HepG2 (cell line): Measurements from ENCODE around the gene RNGTT. TPM values are rescaled to one million over a fixed set of nuclear protein-coding genes. Genes with fewer than 3 reads are reported as not detected.

Source experiments
- ATAC-seq: fragments of 200-7000 bp; cut with Tn5 transposase; 3 replicates; pipeline ENCODE4 v1.9.1; 2020; ENCODE audit warnings: mild to moderate bottlenecking, moderate library complexity
- BruUV-seq: library from RNA; stranded (reverse); fragments of 400-500 nt; replicated peaks from 2 replicates; lab custom pipeline; 2021; lab: Mats Ljungman, UMichigan
- CTCF ChIA-PET: fragments of 300-600 bp; formaldehyde crosslinking; extraction: SDS; loops from one replicate; lab custom pipeline; 2021; ENCODE audit warnings: low total read pairs, inconsistent platforms, low intra/inter-chr PET ratio; lab: Yijun Ruan, JAX
- POLR2A ChIA-PET: fragments of 350-600 bp; sonication (Branson Sonifier 250); formaldehyde crosslinking; loops from one replicate; lab custom pipeline; 2020; ENCODE audit warnings: antibody characterized with exemption, inconsistent platforms; lab: Yijun Ruan, JAX
- DNase-seq: peaks from one replicate; pipeline ENCODE4 v3.0.0-alpha.2; 2015; ENCODE audit warnings: low spot score
- FAIRE-seq: peaks from 3 replicates; lab custom pipeline; 2011; peaks lifted over from hg19 to GRCh38; lab: Jason Lieb, UNC
- H2AFZ ChIP-seq: one replicate; pipeline ENCODE4 v1.6.1; 2011; ENCODE audit warnings: low read length, inconsistent platforms
- H3K27ac ChIP-seq: fragments of 300-600 bp; 3 replicates; pipeline ENCODE4 v1.8.0; 2011; ENCODE audit warnings: mixed run types, mild to moderate bottlenecking, mixed read lengths, low read length, inconsistent platforms; ENCODE audit not compliant: insufficient read depth; ENCODE audit errors: extremely low read length
- H3K27me3 ChIP-seq, 2 experiments: fragments of 200-600 bp in 1 of 2; 2 replicates in 1 of 2; 3 replicates in 1 of 2; pipeline versions ENCODE4 v1.6.0 to v1.8.0; 2011; ENCODE audit warnings: low read length in 2 of 2, mild to moderate bottlenecking in 2 of 2, moderate library complexity in 2 of 2, inconsistent platforms in 1 of 2; ENCODE audit not compliant: insufficient read depth in 2 of 2, control insufficient read depth in 1 of 2
- H3K36me3 ChIP-seq, 2 experiments: fragments of 200-600 bp in 1 of 2; replicated peaks in 1 of 2; 2 replicates in 1 of 2; 3 replicates in 1 of 2; pipeline versions ENCODE4 v1.5.1 to v1.8.0; 2011; ENCODE audit warnings: low read length in 2 of 2, inconsistent platforms in 1 of 2; ENCODE audit not compliant: insufficient read depth in 2 of 2, control insufficient read depth in 1 of 2
- H3K4me1 ChIP-seq: 2 replicates; pipeline ENCODE4 v1.5.1; 2012; ENCODE audit warnings: low read length, inconsistent platforms; ENCODE audit not compliant: insufficient read depth
- H3K4me2 ChIP-seq: 2 replicates; pipeline ENCODE4 v1.6.0; 2011; ENCODE audit warnings: low read depth, low read length, inconsistent platforms
- H3K4me3 ChIP-seq, 3 experiments: fragments of 200-600 bp in 1 of 3; sonication (generic), shearing (Covaris generic) in 1 of 3; replicated peaks in 1 of 3; 2 replicates each; pipeline ENCODE4 v1.5.1; 2011 to 2016; ENCODE audit warnings: low read length in 3 of 3, inconsistent platforms in 2 of 3, low read depth in 2 of 3, mild to moderate bottlenecking in 2 of 3, control low read depth in 1 of 3, mixed read lengths in 1 of 3; ENCODE audit not compliant: insufficient read depth in 1 of 3
- H3K79me2 ChIP-seq: one replicate; pipeline ENCODE4 v1.6.1; 2011; ENCODE audit warnings: low read length, inconsistent platforms; ENCODE audit not compliant: insufficient read depth
- H3K9ac ChIP-seq: 2 replicates; pipeline ENCODE4 v1.6.0; 2011; ENCODE audit warnings: mild to moderate bottlenecking, low read depth, low read length, inconsistent platforms; ENCODE audit not compliant: insufficient read depth
- H3K9me3 ChIP-seq: 2 replicates; pipeline ENCODE4 v1.5.1; 2012; ENCODE audit warnings: mild to moderate bottlenecking, low read length
- H4K20me1 ChIP-seq: 2 replicates; pipeline ENCODE4 v1.6.0; 2011; ENCODE audit warnings: inconsistent platforms, mild to moderate bottlenecking, low read length, moderate library complexity; ENCODE audit not compliant: insufficient read depth
- ARID2 ChIP-seq: sonication (generic); formaldehyde crosslinking; IDR thresholded peaks from 2 replicates; pipeline ENCODE4 v1.8.1; 2022; ENCODE audit warnings: mild to moderate bottlenecking, missing genetic modification reagents, borderline replicate concordance
- CREB3 ChIP-seq: sonication (generic); formaldehyde crosslinking; IDR thresholded peaks from 2 replicates; pipeline ENCODE4 v1.5.0; 2020; ENCODE audit warnings: missing genetic modification reagents
- HDAC2 ChIP-seq: sonication (generic); formaldehyde crosslinking; IDR thresholded peaks from 2 replicates; pipeline ENCODE4 v1.4.0; 2020; ENCODE audit warnings: missing genetic modification reagents
- KDM5B ChIP-seq: sonication (generic); formaldehyde crosslinking; IDR thresholded peaks from 2 replicates; pipeline ENCODE4 v1.4.0; 2020; ENCODE audit warnings: missing genetic modification reagents, mild to moderate bottlenecking, borderline replicate concordance
- NFRKB ChIP-seq: fragments of 450-650 bp; IDR thresholded peaks from 2 replicates; pipeline ENCODE4 v1.6.1; 2017
- POLR2AphosphoS5 ChIP-seq: IDR thresholded peaks from 2 replicates; pipeline ENCODE4 v1.6.1; 2012; ENCODE audit warnings: low read depth, low read length
- RARA ChIP-seq: IDR thresholded peaks from 2 replicates; pipeline ENCODE4 v1.6.1; 2016; ENCODE audit warnings: missing genetic modification reagents, missing compliant biosample characterization
- RNF2 ChIP-seq: fragments of 450-650 bp; conservative IDR thresholded peaks from 2 replicates; pipeline ENCODE4 v1.6.1; 2016; ENCODE audit warnings: low read depth
- SAFB2 ChIP-seq: sonication (generic); formaldehyde crosslinking; IDR thresholded peaks from 2 replicates; pipeline ENCODE4 v1.5.1; 2020; ENCODE audit warnings: missing genetic modification reagents, low read depth, mild to moderate bottlenecking, borderline replicate concordance
- SOX13 ChIP-seq, 3 experiments: fragments of 450-650 bp in 1 of 3; sonication (generic) in 1 of 3; formaldehyde crosslinking in 1 of 3; IDR thresholded peaks in 2 of 3; conservative IDR thresholded peaks in 1 of 3; 2 replicates each; pipeline versions ENCODE4 v1.5.0 to v1.6.1; 2016 to 2020; ENCODE audit warnings: antibody characterized with exemption in 1 of 3, mild to moderate bottlenecking in 1 of 3, missing compliant biosample characterization in 1 of 3, missing genetic modification reagents in 1 of 3, moderate library complexity in 1 of 3
- ZNF12 ChIP-seq: sonication (generic); formaldehyde crosslinking; IDR thresholded peaks from 2 replicates; pipeline ENCODE4 v1.5.0; 2020; ENCODE audit warnings: missing genetic modification reagents
- ZNF530 ChIP-seq: sonication (generic); formaldehyde crosslinking; IDR thresholded peaks from 2 replicates; pipeline ENCODE4 v1.5.0; 2020; ENCODE audit warnings: low read depth, mild to moderate bottlenecking, missing genetic modification reagents
- ZNF589 ChIP-seq: sonication (generic); formaldehyde crosslinking; conservative IDR thresholded peaks from 2 replicates; pipeline ENCODE4 v1.8.0; 2022; ENCODE audit warnings: mild to moderate bottlenecking, moderate library complexity, missing genetic modification reagents
- ZNF674 ChIP-seq: sonication (generic); formaldehyde crosslinking; IDR thresholded peaks from 2 replicates; pipeline ENCODE4 v1.5.0; 2020; ENCODE audit warnings: low read depth, mild to moderate bottlenecking, missing genetic modification reagents
- ZNF878 ChIP-seq: sonication (generic); formaldehyde crosslinking; IDR thresholded peaks from 2 replicates; pipeline ENCODE4 v1.8.1; 2023; ENCODE audit warnings: mild to moderate bottlenecking, missing genetic modification reagents, moderate library complexity
- WGBS: methylation state at CpG from one replicate; pipeline ENCODE4 v1.1.6; 2017; ENCODE audit warnings: low lambda C conversion rate; 5-methylcytosine and 5-hydroxymethylcytosine counted together
- in situ Hi-C: cut with HindIII; loops from 2 replicates; pipeline ENCODE4 v1.10.0; 2017; ENCODE audit warnings: low pct_unique_long_range_greater_than_20kb; ENCODE audit not compliant: extremely low pct_ligation_motif_present
- intact Hi-C: fragments of 100-400 bp; cut with micrococcal nuclease; formaldehyde crosslinking; loops from one replicate; pipeline ENCODE4 v1.10.0; 2022; ENCODE audit not compliant: unreplicated experiment
- polyA plus RNA-seq, 8 experiments: library from polyadenylated mRNA; depleted of rRNA in 3 of 8; stranded (reverse) in 7 of 8; unstranded in 1 of 8; fragments of >200 nt; fragmentation: Illumina TruSeq in 4 of 8; extraction: Trizol in 4 of 8; gene quantifications; 2 replicates each; pipeline versions ENCODE4 v1.2.1 to v1.2.3, GENCODE V29; 2011 to 2016; ENCODE audit warnings: low read depth in 4 of 8, missing spikeins in 1 of 8, mixed read lengths in 1 of 8; ENCODE audit not compliant: insufficient read depth in 1 of 8
- total RNA-seq, 5 experiments: library from RNA; depleted of rRNA; stranded (reverse); fragments of >200 nt; fragmentation: Illumina TruSeq; extraction: Trizol; gene quantifications; 2 replicates each; pipeline ENCODE4 v1.2.3, GENCODE V29; 2016; ENCODE audit warnings: low read depth in 1 of 5
- TF ChIP-seq, protein P1 (sequence below): sonication (generic); formaldehyde crosslinking; IDR thresholded peaks from 2 replicates; pipeline ENCODE4 v1.4.0; 2020; ENCODE audit warnings: mild to moderate bottlenecking, low read depth, missing genetic modification reagents
- TF ChIP-seq, protein P2 (sequence below): sonication (generic); formaldehyde crosslinking; IDR thresholded peaks from 2 replicates; pipeline ENCODE4 v1.4.0; 2020; ENCODE audit warnings: missing genetic modification reagents

Gene RNGTT
- total and polyA plus RNA-seq, 2 of the 13 experiments (the other 11 are each of a cell fraction or from before 2014, with no cell fraction given), result 6.0 to 22.6 TPM

DNA sequence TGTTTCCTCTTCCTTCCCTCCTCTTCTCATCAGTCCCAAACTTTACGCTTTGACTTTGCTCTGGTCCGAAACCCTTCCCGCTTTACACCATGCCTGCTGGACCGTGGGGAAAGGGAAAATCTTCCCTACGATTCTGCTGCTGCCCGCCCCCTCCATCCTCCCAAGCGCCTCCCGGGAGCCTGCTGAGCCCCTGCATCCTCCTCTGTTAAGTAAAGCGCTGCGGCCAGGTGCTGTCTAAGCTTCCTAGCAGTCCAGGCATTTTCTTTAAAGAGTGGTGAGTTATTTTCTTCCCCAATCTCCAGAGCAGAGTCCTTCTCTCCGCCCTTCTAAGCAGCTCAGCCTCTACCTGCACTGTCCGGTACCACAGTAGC lies 376.3 kb downstream of the RNGTT start (continued):
- TF ChIP-seq RARA (CRISPR knock-in tag), result no peak
- no peak for TF ChIP-seq ZNF530 (CRISPR knock-in tag)
- no peak for TF ChIP-seq NFRKB
- TF ChIP-seq KDM5B (CRISPR knock-in tag), result no peak
- TF ChIP-seq ZNF878, result no peak
- no peak for TF ChIP-seq ZNF12
- TF ChIP-seq HDAC2 (CRISPR knock-in tag), result no peak

DNA sequence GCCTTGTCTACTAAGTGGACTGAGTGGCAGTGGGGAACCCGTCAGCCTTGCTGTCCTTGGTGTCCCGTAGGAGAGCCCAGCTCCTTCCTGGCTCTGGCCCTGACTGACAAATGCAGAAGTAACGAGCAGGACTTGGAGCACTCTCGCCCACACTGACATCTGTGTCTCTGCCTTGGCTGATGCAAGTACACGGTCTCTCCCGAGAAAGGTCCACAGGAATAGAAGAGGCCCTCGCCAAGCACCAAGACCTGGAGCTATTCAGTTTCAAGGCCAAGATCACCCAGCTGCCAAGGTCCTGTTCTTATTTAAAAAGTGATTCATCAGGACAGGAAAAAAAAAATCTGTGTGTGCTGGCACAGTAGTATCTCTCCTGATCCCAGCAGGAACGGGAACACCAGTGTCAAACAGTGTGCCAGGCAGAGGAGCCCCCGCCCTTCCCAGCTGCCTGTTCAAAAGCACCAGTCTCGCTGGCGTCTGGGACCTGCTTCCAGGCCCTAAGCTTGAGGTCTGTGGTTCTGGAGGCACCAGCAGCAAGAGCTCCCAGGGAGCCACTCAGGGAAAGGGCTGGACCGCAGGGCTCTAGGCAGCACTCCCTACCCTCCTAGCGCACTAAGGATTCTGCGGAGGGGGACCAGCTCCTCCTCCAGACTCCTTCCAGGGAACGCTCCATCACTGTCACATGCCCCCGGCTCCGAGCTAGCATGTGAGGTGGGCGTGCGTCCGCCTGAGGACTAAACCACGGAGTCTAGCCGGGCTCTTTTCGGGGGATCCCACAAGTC lies 376.9 kb downstream of the RNGTT start:
- intact Hi-C loops, result no loop called here
- DNase-seq (no peak), FAIRE-seq (no peak), ATAC-seq (peak; percentile 22; the same call in 2 of the 3 replicates)
- Histone ChIP-seq H3K27me3 (peaks cover 0 to 39% of the 10 kb centered on the region in 2 experiments; a peak in 2 of 5 replicates), H3K4me1 (no peaks in the 10 kb centered on the region), H3K4me3 (no peak overlapping the region), H2AFZ (no peak overlapping the region), H3K4me2 (no peak overlapping the region), H3K9ac (no peak overlapping the region), H4K20me1 (no peaks in the 10 kb centered on the region), H3K27ac (no peak overlapping the region), H3K9me3 (no peaks in the 10 kb centered on the region), H3K36me3 (no peaks in the 10 kb centered on the region), H3K79me2 (no peaks in the 10 kb centered on the region)
- ChIA-PET POLR2A (no interaction called here), CTCF (no interaction called here)
- in situ Hi-C loops, result no loop called here
- BruUV-seq, result no TSS peak
- 47% methylated on average over 16 of the region's 23 CpGs for WGBS
- TF ChIP-seq SAFB2 (no peak), POLR2AphosphoS5 (no peak), RNF2 (no peak), ZNF674 (CRISPR knock-in tag) (no peak), ZNF589 (CRISPR knock-in tag) (no peak), CREB3 (CRISPR knock-in tag) (no peak), ARID2 (CRISPR knock-in tag) (no peak), SOX13 (IDR thresholded peaks at IDR 0.05) (no peak), SOX13 (CRISPR knock-in tag; conservative IDR thresholded peaks at IDR 0.05 in 1 of 2, IDR thresholded peaks at IDR 0.05 in 1 of 2) (no peak)
- TF ChIP-seq, protein P1, sequence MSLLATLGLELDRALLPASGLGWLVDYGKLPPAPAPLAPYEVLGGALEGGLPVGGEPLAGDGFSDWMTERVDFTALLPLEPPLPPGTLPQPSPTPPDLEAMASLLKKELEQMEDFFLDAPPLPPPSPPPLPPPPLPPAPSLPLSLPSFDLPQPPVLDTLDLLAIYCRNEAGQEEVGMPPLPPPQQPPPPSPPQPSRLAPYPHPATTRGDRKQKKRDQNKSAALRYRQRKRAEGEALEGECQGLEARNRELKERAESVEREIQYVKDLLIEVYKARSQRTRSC (CRISPR knock-in tag), result no peak
- TF ChIP-seq, protein P2, sequence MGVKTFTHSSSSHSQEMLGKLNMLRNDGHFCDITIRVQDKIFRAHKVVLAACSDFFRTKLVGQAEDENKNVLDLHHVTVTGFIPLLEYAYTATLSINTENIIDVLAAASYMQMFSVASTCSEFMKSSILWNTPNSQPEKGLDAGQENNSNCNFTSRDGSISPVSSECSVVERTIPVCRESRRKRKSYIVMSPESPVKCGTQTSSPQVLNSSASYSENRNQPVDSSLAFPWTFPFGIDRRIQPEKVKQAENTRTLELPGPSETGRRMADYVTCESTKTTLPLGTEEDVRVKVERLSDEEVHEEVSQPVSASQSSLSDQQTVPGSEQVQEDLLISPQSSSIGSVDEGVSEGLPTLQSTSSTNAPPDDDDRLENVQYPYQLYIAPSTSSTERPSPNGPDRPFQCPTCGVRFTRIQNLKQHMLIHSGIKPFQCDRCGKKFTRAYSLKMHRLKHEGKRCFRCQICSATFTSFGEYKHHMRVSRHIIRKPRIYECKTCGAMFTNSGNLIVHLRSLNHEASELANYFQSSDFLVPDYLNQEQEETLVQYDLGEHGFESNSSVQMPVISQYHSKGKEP, result no peak
